ENCODE results near the gene PRR16. TPM values are rescaled to one million over a fixed set of nuclear protein-coding genes. Genes with fewer than 3 reads are reported as not detected.

The PRR16 gene
- total and polyA plus RNA-seq, 2 experiments from 2014 or later = 1.0 to 1.7 TPM

DNA sequence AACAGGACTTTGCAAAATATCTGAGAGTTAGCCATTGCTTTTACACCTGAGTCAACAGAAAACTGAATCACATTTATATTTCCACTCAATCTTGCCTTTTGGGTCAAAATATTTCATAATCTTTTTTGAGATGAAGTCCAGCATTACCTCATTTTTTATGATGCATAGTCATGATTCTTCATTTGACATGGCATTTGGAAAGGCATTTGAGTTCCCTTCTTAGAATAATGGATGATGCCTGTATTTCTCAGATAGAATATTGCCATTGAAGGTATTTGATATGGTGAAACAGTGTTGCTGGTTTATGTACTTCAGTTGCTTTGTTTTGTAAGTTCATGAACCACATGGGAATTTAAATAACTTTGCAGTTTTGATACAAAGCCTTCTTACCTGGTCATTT, 180.4 kb downstream of the PRR16 start:
- H3K79me2 ChIP-seq (replicated peaks; ENCODE audit: insufficient read depth) = no peaks in the 10 kb centered on the region
- no peak for ATAC-seq
- H2AFZ ChIP-seq = no peak overlapping the region
- H3K4me2 ChIP-seq = no peak overlapping the region
- Mint-ChIP-seq H3K4me1 (peaks cover 4% of the 10 kb centered on the region; the same call in 2 of the 3 replicates), H3K27ac (no peak overlapping the region), H3K27me3 (ENCODE audit: insufficient read depth, low read depth, poor library complexity) (no peaks in the 10 kb centered on the region), H3K36me3 (ENCODE audit: low read depth) (no peaks in the 10 kb centered on the region), H3K9me3 (no peaks in the 10 kb centered on the region), H3K4me3 (no peak overlapping the region)
- no peak for TF ChIP-seq EZH2 (IDR thresholded peaks at IDR 0.05; ENCODE audit: low read depth, unreplicated experiment)
- TF ChIP-seq POLR2AphosphoS5 (IDR thresholded peaks at IDR 0.05; ENCODE audit: low read depth) = no peak
- TF ChIP-seq, protein P1, sequence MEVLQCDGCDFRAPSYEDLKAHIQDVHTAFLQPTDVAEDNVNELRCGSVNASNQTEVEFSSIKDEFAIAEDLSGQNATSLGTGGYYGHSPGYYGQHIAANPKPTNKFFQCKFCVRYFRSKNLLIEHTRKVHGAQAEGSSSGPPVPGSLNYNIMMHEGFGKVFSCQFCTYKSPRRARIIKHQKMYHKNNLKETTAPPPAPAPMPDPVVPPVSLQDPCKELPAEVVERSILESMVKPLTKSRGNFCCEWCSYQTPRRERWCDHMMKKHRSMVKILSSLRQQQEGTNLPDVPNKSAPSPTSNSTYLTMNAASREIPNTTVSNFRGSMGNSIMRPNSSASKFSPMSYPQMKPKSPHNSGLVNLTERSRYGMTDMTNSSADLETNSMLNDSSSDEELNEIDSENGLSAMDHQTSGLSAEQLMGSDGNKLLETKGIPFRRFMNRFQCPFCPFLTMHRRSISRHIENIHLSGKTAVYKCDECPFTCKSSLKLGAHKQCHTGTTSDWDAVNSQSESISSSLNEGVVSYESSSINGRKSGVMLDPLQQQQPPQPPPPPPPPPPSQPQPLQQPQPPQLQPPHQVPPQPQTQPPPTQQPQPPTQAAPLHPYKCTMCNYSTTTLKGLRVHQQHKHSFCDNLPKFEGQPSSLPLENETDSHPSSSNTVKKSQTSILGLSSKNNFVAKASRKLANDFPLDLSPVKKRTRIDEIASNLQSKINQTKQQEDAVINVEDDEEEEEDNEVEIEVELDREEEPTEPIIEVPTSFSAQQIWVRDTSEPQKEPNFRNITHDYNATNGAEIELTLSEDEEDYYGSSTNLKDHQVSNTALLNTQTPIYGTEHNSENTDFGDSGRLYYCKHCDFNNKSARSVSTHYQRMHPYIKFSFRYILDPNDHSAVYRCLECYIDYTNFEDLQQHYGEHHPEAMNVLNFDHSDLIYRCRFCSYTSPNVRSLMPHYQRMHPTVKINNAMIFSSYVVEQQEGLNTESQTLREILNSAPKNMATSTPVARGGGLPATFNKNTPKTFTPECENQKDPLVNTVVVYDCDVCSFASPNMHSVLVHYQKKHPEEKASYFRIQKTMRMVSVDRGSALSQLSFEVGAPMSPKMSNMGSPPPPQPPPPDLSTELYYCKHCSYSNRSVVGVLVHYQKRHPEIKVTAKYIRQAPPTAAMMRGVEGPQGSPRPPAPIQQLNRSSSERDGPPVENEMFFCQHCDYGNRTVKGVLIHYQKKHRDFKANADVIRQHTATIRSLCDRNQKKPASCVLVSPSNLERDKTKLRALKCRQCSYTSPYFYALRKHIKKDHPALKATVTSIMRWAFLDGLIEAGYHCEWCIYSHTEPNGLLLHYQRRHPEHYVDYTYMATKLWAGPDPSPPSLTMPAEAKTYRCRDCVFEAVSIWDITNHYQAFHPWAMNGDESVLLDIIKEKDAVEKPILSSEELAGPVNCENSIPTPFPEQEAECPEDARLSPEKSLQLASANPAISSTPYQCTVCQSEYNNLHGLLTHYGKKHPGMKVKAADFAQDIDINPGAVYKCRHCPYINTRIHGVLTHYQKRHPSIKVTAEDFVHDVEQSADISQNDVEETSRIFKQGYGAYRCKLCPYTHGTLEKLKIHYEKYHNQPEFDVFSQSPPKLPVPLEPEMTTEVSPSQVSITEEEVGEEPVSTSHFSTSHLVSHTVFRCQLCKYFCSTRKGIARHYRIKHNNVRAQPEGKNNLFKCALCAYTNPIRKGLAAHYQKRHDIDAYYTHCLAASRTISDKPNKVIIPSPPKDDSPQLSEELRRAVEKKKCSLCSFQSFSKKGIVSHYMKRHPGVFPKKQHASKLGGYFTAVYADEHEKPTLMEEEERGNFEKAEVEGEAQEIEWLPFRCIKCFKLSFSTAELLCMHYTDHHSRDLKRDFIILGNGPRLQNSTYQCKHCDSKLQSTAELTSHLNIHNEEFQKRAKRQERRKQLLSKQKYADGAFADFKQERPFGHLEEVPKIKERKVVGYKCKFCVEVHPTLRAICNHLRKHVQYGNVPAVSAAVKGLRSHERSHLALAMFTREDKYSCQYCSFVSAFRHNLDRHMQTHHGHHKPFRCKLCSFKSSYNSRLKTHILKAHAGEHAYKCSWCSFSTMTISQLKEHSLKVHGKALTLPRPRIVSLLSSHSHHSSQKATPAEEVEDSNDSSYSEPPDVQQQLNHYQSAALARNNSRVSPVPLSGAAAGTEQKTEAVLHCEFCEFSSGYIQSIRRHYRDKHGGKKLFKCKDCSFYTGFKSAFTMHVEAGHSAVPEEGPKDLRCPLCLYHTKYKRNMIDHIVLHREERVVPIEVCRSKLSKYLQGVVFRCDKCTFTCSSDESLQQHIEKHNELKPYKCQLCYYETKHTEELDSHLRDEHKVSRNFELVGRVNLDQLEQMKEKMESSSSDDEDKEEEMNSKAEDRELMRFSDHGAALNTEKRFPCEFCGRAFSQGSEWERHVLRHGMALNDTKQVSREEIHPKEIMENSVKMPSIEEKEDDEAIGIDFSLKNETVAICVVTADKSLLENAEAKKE (CRISPR knock-in tag; IDR thresholded peaks at IDR 0.05) = no peak
- TF ChIP-seq, protein P2, sequence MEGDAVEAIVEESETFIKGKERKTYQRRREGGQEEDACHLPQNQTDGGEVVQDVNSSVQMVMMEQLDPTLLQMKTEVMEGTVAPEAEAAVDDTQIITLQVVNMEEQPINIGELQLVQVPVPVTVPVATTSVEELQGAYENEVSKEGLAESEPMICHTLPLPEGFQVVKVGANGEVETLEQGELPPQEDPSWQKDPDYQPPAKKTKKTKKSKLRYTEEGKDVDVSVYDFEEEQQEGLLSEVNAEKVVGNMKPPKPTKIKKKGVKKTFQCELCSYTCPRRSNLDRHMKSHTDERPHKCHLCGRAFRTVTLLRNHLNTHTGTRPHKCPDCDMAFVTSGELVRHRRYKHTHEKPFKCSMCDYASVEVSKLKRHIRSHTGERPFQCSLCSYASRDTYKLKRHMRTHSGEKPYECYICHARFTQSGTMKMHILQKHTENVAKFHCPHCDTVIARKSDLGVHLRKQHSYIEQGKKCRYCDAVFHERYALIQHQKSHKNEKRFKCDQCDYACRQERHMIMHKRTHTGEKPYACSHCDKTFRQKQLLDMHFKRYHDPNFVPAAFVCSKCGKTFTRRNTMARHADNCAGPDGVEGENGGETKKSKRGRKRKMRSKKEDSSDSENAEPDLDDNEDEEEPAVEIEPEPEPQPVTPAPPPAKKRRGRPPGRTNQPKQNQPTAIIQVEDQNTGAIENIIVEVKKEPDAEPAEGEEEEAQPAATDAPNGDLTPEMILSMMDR (conservative IDR thresholded peaks at IDR 0.05; ENCODE audit: low read depth in 2 of 2) = no peak
- TF ChIP-seq JUNB (IDR thresholded peaks at IDR 0.05; ENCODE audit: unreplicated experiment) = no peak
- no peak for TF ChIP-seq ZNF331 (CRISPR knock-in tag; IDR thresholded peaks at IDR 0.05; ENCODE audit: low read depth)
- no peak for TF ChIP-seq STAT1 (IDR thresholded peaks at IDR 0.05; ENCODE audit: unreplicated experiment)
- TF ChIP-seq REST (IDR thresholded peaks at IDR 0.05; ENCODE audit: unreplicated experiment) = no peak
- no peak for TF ChIP-seq EZH2phosphoT487 (IDR thresholded peaks at IDR 0.05; ENCODE audit: unreplicated experiment)
- no peak for TF ChIP-seq ZNF114 (CRISPR knock-in tag; IDR thresholded peaks at IDR 0.05)
- no peak for TF ChIP-seq CREB1 (CRISPR knock-in tag; IDR thresholded peaks at IDR 0.05; ENCODE audit: low read depth)
- TF ChIP-seq NANOG (IDR thresholded peaks at IDR 0.05; ENCODE audit: borderline replicate concordance) = no peak
- H3K36me3 ChIP-seq (ENCODE audit: insufficient read depth) = no peaks in the 10 kb centered on the region
- H3K4me3 ChIP-seq = no peak overlapping the region
- H3K4me1 ChIP-seq (ENCODE audit: insufficient read depth) = no peaks in the 10 kb centered on the region
- DNase-seq (ENCODE audit: low spot score) = no peak
- H4K20me1 ChIP-seq (replicated peaks; ENCODE audit: insufficient read depth) = no peaks in the 10 kb centered on the region
- no peaks in the 10 kb centered on the region for H3K27me3 ChIP-seq (ENCODE audit: insufficient read depth)
- H3F3A ChIP-seq (replicated peaks; ENCODE audit: low read depth) = no peaks in the 10 kb centered on the region
- H3K27ac ChIP-seq (ENCODE audit: low read depth) = no peak overlapping the region
- H3K9me2 ChIP-seq (ENCODE audit: insufficient read depth) = no peaks in the 10 kb centered on the region

Data from GM23338 (cell line).